Measurements from ENCODE around the gene CTDSP2.

CTDSP2 gene

GRCh38 chr12:57830393-57830792, 16.1 kb downstream of the CTDSP2 start:
- Histone ChIP-seq H3K4me1 (ENCODE audit: control insufficient read depth, insufficient read depth, low read length, unreplicated experiment) (peaks cover 27% of the 10 kb centered on the region), H3K36me3 (ENCODE audit: insufficient read depth, low read length) (peaks cover 30% of the 10 kb centered on the region), H3K79me2 (ENCODE audit: control insufficient read depth, insufficient read depth, low read length, unreplicated experiment) (peaks cover 72% of the 10 kb centered on the region), H2AFZ (ENCODE audit: low read length, unreplicated experiment) (no peak overlapping the region), H3K27me3 (ENCODE audit: insufficient read depth, low read length) (no peaks in the 10 kb centered on the region), H3K27ac (ENCODE audit: low read depth, low read length) (no peak overlapping the region), H3K4me3 (ENCODE audit: low read depth, low read length) (no peak overlapping the region)

- H3K4me3 ChIP-seq (ENCODE audit: low read depth, low read length), result no peak overlapping the region
- H2AFZ ChIP-seq (ENCODE audit: low read length, unreplicated experiment), result no peak overlapping the region
- H3K4me1 ChIP-seq (ENCODE audit: control insufficient read depth, insufficient read depth, low read length, unreplicated experiment), result peaks cover 24% of the 10 kb centered on the region
- no peak overlapping the region for H3K27ac ChIP-seq (ENCODE audit: low read depth, low read length)
- H3K79me2 ChIP-seq (ENCODE audit: control insufficient read depth, insufficient read depth, low read length, unreplicated experiment), result peaks cover 61% of the 10 kb centered on the region
- peaks cover 34% of the 10 kb centered on the region for H3K36me3 ChIP-seq (ENCODE audit: insufficient read depth, low read length)
- no peaks in the 10 kb centered on the region for H3K27me3 ChIP-seq (ENCODE audit: insufficient read depth, low read length)
Observed at GRCh38 chr12:57829025-57829777, 17.3 kb downstream of the CTDSP2 start.

GRCh38 chr12:57826966-57827365, 19.6 kb downstream of the CTDSP2 start:
- H2AFZ ChIP-seq (ENCODE audit: low read length, unreplicated experiment), result no peak overlapping the region
- H3K36me3 ChIP-seq (ENCODE audit: insufficient read depth, low read length), result peaks cover 45% of the 10 kb centered on the region
- peaks cover 6% of the 10 kb centered on the region for H3K4me1 ChIP-seq (ENCODE audit: control insufficient read depth, insufficient read depth, low read length, unreplicated experiment)
- H3K27ac ChIP-seq (ENCODE audit: low read depth, low read length), result no peak overlapping the region
- no peaks in the 10 kb centered on the region for H3K27me3 ChIP-seq (ENCODE audit: insufficient read depth, low read length)
- H3K79me2 ChIP-seq (ENCODE audit: control insufficient read depth, insufficient read depth, low read length, unreplicated experiment), result peaks cover 41% of the 10 kb centered on the region
- H3K4me3 ChIP-seq (ENCODE audit: low read depth, low read length), result no peak overlapping the region

GRCh38 chr12:57826400-57826799, 20.1 kb downstream of the CTDSP2 start:
- Histone ChIP-seq H3K36me3 (ENCODE audit: insufficient read depth, low read length) (peaks cover 45% of the 10 kb centered on the region), H3K4me3 (ENCODE audit: low read depth, low read length) (no peak overlapping the region), H3K79me2 (ENCODE audit: control insufficient read depth, insufficient read depth, low read length, unreplicated experiment) (peaks cover 35% of the 10 kb centered on the region), H2AFZ (ENCODE audit: low read length, unreplicated experiment) (no peak overlapping the region), H3K27ac (ENCODE audit: low read depth, low read length) (no peak overlapping the region), H3K27me3 (ENCODE audit: insufficient read depth, low read length) (no peaks in the 10 kb centered on the region), H3K4me1 (ENCODE audit: control insufficient read depth, insufficient read depth, low read length, unreplicated experiment) (peaks cover under 1% of the 10 kb centered on the region)

- no peaks in the 10 kb centered on the region for H3K4me1 ChIP-seq (ENCODE audit: control insufficient read depth, insufficient read depth, low read length, unreplicated experiment)
- H3K27me3 ChIP-seq (ENCODE audit: insufficient read depth, low read length), result no peaks in the 10 kb centered on the region
- H3K27ac ChIP-seq (ENCODE audit: low read depth, low read length), result no peak overlapping the region
- H3K4me3 ChIP-seq (ENCODE audit: low read depth, low read length), result no peak overlapping the region
- peaks cover 45% of the 10 kb centered on the region for H3K36me3 ChIP-seq (ENCODE audit: insufficient read depth, low read length)
- no peak overlapping the region for H2AFZ ChIP-seq (ENCODE audit: low read length, unreplicated experiment)
- peaks cover 29% of the 10 kb centered on the region for H3K79me2 ChIP-seq (ENCODE audit: control insufficient read depth, insufficient read depth, low read length, unreplicated experiment)
Observed at GRCh38 chr12:57825451-57825850, 21.1 kb downstream of the CTDSP2 start.

GRCh38 chr12:57823908-57824640, 22.5 kb downstream of the CTDSP2 start:
- no peak overlapping the region for H3K4me3 ChIP-seq (ENCODE audit: low read depth, low read length)
- no peak overlapping the region for H3K27ac ChIP-seq (ENCODE audit: low read depth, low read length)
- peaks cover 42% of the 10 kb centered on the region for H3K36me3 ChIP-seq (ENCODE audit: insufficient read depth, low read length)
- no peaks in the 10 kb centered on the region for H3K27me3 ChIP-seq (ENCODE audit: insufficient read depth, low read length)
- no peaks in the 10 kb centered on the region for H3K4me1 ChIP-seq (ENCODE audit: control insufficient read depth, insufficient read depth, low read length, unreplicated experiment)
- H2AFZ ChIP-seq (ENCODE audit: low read length, unreplicated experiment), result no peak overlapping the region
- H3K79me2 ChIP-seq (ENCODE audit: control insufficient read depth, insufficient read depth, low read length, unreplicated experiment), result peaks cover 16% of the 10 kb centered on the region

GRCh38 chr12:57823131-57823907, 23.2 kb downstream of the CTDSP2 start:
- H3K79me2 ChIP-seq (ENCODE audit: control insufficient read depth, insufficient read depth, low read length, unreplicated experiment), result peaks cover 11% of the 10 kb centered on the region
- H3K4me1 ChIP-seq (ENCODE audit: control insufficient read depth, insufficient read depth, low read length, unreplicated experiment), result no peaks in the 10 kb centered on the region
- no peak overlapping the region for H3K27ac ChIP-seq (ENCODE audit: low read depth, low read length)
- peaks cover 41% of the 10 kb centered on the region for H3K36me3 ChIP-seq (ENCODE audit: insufficient read depth, low read length)
- no peaks in the 10 kb centered on the region for H3K27me3 ChIP-seq (ENCODE audit: insufficient read depth, low read length)
- H3K4me3 ChIP-seq (ENCODE audit: low read depth, low read length), result no peak overlapping the region
- H2AFZ ChIP-seq (ENCODE audit: low read length, unreplicated experiment), result no peak overlapping the region

- peaks cover 7% of the 10 kb centered on the region for H3K79me2 ChIP-seq (ENCODE audit: control insufficient read depth, insufficient read depth, low read length, unreplicated experiment)
- no peak overlapping the region for H2AFZ ChIP-seq (ENCODE audit: low read length, unreplicated experiment)
- no peak overlapping the region for H3K4me3 ChIP-seq (ENCODE audit: low read depth, low read length)
- H3K27ac ChIP-seq (ENCODE audit: low read depth, low read length), result no peak overlapping the region
- H3K27me3 ChIP-seq (ENCODE audit: insufficient read depth, low read length), result no peaks in the 10 kb centered on the region
- H3K4me1 ChIP-seq (ENCODE audit: control insufficient read depth, insufficient read depth, low read length, unreplicated experiment), result no peaks in the 10 kb centered on the region
- H3K36me3 ChIP-seq (ENCODE audit: insufficient read depth, low read length), result peaks cover 36% of the 10 kb centered on the region
Observed at GRCh38 chr12:57822392-57823130, 24.0 kb downstream of the CTDSP2 start.

GRCh38 chr12:57821474-57822214, 24.9 kb downstream of the CTDSP2 start:
- Histone ChIP-seq H3K4me3 (ENCODE audit: low read depth, low read length) (no peak overlapping the region), H3K27ac (ENCODE audit: low read depth, low read length) (no peak overlapping the region), H3K27me3 (ENCODE audit: insufficient read depth, low read length) (no peaks in the 10 kb centered on the region), H3K79me2 (ENCODE audit: control insufficient read depth, insufficient read depth, low read length, unreplicated experiment) (no peaks in the 10 kb centered on the region), H2AFZ (ENCODE audit: low read length, unreplicated experiment) (no peak overlapping the region), H3K4me1 (ENCODE audit: control insufficient read depth, insufficient read depth, low read length, unreplicated experiment) (peaks cover 3% of the 10 kb centered on the region), H3K36me3 (ENCODE audit: insufficient read depth, low read length) (peaks cover 29% of the 10 kb centered on the region; the same call in 1 of the 2 replicates)

Measured in ACC112 (cell line).